HG03097 (cell line): ENCODE measurements around the gene ADORA1.

ENCODE experiments used
- ATAC-seq: cut with Tn5 transposase; IDR thresholded peaks from one replicate; pipeline ENCODE4 v1.9.1; 2021; ENCODE audit not compliant: unreplicated experiment, low FRiP score

The ADORA1 gene

DNA sequence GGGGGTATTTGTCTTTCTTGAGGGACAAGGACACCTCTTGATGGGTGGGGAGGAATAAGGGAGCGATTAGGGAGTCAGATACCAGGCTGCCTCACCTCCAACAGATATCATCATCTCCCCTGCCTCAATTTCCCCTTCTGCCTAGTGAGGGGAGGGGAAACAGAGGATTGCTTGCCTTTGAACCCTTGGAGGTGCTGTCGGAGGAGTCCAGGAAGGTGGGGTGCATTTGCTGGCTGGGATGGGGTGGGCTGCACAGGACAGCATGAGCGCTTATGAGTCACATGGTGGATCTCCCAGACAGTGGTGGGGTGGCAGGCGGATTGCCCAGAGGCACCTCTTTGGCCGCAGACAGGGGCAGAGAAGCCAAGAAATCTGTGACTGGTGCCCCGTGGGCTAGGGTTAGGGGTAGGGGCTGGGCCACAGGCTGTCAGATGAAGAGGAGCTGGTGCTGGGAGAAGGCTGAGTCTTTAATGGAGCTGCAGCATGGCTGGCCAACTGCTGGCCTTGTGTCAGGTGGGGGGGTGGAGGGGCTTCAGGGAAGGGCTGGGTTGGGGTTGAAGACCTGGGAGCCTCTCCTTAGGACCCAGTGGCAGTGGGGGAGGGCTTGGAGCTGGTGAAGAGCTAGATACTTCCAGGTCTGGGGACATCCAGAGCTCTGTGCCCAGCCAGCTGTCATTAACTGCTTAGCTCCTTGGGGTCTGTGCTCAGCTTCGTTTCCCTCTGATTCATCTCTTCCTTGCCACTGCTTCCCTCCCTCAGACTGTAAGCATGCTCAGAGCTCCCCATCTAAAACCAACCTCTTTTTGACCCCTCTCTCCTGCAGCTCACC, 7.0 kb upstream of the ADORA1 start:
- ATAC-seq: no peak

DNA sequence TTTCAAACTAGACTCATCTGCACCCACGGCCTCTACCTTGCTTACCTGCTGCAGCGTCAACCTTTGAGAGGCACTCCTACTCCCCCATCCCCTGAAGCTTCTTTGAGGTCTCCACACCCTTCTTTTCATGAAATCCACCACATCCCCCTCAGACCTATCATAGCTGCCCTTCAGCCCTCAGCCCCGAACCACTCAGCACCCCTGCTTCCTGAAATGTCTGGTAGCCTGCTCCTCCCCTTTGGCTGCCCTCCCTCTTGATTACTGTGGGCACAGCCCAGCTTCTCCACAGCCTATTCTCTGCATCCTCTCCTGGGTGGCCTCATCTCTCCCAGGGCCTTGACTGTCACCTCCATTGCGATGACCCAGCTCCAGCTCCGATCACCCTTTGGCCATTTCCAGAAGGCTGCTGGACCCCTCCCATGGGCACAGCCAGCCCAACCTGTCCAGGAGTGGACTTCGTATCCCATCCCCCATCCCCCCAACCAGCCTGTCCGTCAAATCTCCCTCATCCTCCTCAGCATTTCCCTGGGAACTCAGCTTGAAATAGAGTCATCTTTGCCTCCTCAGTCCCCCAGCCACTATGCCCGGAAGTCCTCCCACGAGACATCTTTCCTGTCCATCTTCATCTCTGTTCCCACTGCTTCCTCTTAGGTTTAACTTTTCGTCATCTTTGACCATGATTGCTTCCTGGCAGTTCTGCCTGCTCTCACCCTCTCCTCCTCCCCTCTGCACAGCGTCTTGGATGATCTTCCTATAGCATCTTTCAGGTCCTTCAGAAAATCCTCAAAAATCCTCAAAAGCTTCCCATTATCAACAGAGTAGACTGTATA, 6.1 kb upstream of the ADORA1 start:
- no peak for ATAC-seq

DNA sequence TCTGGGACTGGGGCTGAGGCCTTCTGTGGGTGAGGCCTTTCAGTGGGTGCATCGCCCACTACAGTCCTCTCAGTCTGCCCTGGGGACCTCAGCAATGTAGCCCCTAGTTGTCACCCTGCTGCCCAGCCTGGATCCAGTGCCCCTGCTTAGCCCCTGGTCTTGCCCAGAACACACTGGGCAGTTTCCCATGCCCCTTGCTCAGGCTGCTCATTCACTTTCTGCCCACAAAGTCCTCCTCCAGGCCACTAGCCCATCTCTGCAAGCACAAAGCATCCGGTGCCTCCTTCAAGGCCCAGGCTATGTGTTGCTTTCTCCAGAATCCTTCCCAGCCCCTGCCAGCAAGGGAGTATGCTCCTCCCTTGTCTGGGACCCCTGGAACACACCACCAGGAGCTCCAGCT, 5.4 kb upstream of the ADORA1 start:
- no peak for ATAC-seq

DNA sequence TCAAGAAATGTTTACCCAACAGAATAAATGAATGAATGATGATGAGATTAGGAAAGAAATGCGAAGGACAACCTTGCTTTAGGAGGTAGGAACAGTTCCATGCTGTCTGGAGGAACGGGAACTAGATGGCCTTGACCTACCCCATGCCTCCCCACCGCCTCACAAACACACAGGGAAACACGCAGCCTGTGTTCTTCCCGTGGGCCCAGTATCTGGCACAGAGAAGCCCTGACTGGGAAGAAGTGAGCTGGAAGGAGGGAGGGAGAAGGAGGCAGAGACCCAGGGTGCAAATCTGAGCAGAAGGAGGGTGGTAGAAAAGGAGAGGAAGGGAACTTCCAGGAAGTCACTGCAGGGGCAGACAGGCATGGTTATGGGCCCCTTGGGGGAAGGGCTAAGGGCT, 3.5 kb upstream of the ADORA1 start:
- ATAC-seq: no peak

DNA sequence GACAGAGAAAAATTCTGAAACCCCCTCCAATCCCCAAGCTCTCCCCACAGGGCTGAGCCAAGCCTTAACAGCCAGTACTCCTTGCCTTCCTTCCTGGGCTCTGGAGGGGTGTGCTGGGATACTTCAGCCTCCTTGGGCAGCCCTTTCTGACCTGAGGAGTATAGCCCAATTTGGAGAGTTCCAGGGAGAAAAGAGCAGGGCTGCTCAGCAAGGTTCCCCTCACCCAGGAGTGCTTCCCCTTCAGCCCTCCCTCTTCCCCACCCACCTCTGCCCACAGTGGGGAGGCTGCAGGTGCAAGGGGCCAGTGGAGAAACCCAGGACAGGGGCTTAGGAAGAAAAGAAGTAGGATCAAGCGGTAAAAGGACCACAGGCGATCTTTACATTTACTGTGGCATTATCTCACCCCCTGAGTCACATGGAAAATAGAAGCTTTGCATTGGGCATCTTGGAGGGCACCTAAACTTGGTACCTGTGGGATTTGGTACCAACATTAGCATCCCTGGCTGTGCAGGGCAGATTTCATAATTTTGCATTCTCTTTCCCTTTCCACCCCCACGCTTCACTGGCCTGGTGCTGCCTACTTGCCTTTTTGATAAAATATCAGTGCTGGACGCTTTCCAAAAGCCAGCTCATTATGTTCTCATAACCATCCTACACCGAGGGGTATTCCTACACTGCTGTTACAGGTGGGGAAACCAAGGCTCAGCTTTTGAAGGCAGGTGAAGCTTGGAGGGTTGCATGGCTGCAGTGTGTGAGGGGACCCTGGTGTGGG, 2.8 kb upstream of the ADORA1 start:
- no peak for ATAC-seq

DNA sequence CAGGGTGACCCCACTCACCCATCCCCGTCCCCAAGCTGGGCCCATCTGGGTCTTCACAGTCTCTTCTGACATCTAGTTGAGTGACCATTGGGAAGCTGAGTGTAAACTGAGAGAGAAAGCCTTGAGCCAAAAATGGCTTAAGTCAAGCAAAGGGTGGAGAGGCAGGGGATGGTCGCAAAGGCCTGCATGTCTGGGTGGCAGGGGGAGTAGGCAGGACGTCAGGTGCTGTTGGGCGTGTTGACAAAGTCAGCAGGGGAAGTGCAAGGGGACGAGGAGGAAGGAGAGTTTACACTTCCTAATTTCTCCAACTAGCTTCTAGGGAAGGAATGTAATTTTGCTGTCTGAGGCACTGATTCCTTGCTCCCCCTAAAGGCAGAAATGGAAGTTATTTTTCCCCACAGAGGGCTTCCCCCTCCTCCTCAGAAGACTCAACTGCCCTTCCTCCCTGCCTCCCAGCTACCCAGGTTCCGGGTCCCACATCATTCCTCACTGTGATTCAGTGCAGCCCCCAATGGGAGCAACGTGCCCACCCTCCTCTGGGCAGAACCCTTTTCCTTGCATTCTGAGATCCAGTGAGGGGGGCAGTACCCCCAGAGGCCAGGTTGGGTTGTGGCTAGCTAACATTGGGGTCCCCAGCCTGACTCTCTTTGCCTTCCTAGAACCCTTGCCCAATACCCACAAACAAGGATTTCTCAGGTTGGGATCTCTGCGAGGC, 1.2 kb upstream of the ADORA1 start:
- no peak for ATAC-seq

DNA sequence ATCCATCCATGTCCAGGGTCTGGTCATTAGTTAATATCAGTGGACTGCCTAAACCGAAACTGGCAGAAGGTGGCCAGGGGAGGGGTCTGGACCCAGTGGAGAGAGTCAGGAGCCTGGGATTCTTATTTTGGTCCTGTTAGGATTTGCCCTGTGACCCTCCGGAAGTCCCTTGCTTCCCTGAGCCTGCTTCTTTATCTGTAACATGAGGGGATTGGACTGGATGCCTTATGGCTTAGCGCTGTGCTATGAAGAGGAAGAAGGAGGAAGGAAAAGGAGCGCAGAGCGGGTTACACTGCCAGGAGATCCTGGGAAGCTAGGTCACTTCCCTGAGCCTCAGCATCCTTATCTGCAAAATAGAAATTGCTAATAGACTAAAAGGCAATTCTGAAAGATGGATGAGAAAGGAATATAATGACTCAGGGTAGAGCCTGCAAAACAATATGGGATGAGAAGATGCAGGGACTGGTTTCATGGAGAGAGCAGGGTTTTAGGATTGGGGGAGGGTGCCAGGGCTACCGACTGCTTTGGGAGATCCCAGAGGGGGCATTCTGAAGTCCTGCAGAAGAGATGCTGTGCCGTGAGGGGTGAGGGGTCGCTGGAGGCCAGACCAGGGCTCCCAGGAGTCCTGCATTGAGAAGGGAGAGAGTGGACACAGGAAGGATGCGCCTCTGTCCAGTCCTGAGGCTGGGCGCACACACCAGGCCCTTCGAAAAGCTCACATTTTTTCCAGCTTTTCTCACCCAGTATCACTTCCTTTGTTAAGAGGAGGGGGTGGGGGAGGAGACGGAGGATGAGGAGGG, 460 bp upstream of the ADORA1 start:
- no peak for ATAC-seq

DNA sequence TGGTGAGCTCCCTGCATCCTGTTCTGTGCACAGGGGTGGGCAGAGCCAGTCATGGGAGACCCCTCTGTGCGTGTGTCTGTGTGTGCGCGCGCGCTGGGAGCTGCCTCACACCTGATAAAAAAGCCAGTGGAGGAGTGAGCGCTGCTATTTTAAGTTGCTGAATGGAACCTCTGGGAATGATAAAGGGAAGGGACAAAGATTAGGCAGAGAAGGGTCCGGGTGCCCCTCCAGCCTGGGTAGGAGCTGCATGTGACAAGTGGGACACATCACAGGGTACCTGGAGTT, 847 bp downstream of the ADORA1 start:
- ATAC-seq: no peak

DNA sequence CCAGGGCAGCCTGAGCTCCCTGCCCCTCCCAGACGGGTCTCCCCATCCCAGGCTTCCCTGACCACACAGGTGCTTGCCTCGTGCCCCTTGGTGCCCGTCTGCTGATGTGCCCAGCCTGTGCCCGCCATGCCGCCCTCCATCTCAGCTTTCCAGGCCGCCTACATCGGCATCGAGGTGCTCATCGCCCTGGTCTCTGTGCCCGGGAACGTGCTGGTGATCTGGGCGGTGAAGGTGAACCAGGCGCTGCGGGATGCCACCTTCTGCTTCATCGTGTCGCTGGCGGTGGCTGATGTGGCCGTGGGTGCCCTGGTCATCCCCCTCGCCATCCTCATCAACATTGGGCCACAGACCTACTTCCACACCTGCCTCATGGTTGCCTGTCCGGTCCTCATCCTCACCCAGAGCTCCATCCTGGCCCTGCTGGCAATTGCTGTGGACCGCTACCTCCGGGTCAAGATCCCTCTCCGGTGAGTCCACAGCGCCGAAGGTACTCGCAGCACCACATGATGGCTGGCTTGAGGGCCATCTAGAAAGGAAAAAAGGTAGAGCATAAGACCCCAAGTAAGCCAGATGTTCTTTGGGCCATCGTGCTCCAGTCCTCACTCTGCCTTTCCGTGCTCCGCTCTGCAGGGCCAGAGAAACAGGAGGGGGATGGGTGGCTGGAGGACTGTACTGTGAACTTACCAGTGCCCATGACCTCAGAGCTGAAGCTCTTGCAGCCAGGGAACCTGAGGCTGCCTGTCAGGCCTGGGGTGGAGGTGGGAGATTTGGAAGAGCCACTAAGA, 1.4 kb downstream of the ADORA1 start:
- no peak for ATAC-seq

DNA sequence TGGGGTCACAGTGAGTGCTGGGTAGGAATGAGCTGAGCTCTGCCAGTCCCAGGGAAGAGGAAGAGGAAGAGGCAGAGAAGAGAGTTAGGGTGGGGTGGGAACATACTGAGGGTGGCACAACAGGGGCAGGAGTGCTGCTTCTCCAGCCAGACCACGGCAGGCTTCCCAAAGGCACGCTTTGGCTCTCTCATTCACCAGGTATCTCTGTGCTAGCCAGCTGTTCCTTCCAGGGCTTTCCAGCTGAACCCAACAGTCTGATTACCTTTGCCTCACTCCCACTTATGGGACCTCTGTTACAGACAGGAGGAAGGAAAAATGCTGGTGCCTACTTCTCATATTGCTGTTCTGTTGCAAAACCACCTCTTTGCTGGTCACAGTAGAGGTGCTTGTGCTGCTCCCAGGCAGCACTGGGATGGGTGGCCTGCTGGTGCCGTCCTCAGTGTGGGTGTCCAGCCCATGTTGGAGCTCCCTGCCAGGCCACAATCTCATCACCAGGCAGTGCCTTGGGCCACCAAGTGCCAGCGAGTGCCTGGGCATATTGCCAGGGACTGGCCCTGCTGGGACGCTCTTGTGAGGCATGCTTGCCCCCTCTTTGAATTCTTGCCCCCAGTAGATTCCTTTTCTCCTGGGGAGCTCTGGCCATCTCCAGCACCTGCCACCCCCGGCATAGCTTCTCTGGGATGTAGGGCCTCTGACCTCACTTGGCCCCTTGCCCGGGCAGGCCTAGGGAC, 2.1 kb downstream of the ADORA1 start:
- ATAC-seq: no peak

DNA sequence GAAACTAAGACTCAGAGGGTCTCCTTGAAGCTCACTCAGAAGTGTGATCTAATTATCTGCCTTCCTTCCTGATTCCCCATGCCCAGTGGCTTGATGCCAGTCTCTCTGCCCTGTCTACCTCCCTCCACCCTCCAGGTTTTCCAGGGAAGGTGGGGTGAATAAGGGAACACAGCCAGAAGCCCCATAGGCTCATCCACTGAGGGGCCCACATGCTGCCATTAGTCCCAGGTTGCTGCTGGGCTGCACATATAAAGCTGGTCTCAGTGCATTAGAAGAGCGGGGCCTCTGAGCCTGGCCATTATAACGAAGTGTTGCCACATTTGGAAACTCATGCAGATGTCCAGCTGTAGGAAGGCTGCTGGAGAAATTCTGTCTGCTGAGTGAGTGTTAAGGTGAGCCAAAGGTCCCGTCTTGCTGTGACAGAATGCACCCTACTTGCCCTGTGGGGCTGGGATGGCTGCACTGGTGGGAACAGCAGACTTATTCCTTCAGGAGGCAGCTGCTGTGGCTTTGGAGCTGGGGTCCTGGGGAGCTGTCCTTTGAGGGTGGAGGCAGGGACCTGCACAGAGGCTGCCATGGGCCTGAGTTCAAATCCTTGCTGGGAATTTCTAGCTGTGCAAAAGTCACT, 2.9 kb downstream of the ADORA1 start:
- ATAC-seq: no peak

DNA sequence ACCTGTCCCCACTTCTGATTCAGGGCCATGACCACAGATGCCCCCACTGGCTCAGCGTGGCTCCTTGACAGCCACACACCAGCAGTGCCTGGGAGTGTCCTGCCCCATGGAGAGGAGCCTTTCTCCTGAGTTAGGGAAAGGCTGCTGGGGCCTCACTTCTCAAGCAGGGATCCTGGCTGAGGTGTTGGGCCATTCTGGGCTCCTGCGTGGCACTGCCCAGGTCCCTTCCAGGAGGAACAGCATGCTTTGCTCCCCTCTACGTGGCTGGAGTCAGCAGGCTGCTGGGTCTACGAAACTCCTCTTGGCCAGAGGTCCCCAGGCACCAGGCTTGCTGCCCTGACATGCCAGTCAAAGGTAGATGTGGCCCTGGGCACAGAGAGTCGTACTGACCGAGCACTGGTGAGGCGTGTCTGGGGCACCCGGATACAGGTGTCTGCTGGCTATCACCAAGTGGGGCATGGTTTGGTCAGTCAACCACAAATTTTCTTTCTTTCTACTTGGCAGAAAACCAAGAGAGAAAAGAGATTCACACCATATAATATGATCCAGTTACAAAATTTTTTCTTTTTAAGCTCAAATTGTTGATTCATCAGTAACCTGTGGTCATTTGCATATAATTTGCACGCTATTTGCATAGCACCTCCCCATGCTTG, 4.1 kb downstream of the ADORA1 start:
- no peak for ATAC-seq

DNA sequence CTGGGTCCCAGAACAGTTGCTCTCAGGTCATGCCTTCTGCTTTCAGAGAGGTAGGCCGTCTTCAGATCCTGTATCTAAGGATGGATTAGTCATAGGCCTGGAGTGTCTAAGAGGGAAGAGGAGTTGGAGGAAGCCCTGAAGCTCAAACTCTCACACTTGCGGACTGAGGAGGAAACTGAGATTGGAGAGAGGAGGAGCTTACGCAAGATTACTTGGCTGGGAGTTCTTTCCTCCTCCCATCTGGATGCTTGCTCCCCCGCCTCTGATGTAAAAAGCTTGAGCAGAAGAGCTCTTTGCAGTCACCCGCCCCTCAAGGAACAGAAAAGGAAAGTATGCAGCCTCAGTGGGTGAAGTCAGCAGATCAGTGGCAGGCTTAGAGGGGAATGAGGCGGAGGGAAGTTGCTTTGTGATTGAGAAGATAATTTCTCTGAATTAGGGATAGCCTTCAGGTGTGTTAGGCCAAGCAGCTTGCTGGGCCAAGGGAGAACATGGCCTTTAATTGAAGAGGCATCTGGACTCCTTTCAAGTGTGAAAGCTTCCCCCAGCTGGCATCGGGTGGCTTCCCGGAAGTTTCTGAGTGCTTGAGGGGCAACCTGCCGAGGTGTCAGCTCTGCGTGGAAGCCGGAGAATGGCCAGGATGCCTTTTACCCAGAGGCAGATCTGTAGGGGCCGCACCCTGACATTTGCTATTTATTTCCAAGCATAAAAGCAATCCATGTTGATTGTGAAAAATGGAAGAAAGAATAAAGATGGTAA, 6.6 kb downstream of the ADORA1 start:
- ATAC-seq: no peak

DNA sequence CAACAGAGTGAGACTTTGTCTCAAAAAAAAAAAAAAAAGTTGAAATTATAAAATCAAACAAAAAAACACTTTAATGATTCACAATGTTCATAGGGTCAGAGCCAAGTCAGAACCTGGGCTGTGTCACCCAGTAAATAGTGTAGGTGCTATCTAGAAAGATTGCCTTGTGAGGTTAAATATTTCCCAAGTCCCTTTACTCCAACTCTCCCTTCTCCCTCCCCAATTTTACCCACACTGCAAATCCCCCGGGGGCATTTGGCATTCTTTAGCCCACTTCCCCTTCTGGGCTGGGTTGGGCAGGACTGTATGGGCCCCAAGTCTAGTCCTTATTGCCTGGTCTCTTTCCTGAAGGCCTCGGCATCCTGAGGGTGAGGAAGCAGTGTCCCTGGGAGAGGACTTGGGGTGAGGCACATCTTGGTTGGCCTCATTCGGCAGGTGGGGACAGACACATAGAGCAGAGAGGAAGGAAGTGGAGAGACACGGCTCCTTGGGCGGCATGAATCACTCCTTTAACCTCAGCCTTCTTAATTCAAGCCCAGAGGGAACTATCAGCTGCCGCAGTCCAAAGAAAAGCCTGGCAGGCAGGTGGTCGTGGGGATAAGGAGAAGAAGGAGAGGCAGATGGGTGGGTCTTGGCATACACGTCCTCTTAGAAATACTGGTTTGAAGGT, 8.2 kb downstream of the ADORA1 start:
- ATAC-seq: no peak

DNA sequence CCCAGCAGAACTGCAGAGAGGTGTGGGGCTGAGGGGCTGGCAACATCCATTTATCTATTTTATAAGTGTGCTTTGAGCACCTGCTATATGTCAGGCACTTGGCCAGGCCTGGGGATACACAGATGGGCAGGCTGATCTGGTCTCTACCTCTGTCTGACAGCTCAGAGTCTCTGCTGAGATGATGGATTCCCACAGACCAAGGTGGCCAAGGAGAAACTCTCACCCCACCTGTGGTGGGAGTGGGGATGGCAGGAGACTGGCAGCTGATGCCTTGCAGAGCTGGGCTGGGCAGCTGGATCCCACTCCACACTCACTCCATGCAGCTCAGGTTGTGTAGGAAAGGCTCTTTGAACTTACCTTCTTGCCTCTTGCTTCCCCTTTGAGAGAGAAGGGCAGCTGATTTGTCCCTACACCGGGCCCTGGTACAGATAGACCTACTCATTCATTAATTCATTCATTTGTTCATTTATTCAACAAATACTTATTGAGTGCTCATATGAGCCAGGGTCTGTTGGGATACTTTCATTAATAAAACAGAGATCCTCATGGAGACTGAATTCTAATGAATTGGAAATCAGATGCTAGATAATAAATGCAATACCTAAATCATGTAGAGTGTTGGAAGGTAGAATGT, 9.0 kb downstream of the ADORA1 start:
- ATAC-seq: no peak

DNA sequence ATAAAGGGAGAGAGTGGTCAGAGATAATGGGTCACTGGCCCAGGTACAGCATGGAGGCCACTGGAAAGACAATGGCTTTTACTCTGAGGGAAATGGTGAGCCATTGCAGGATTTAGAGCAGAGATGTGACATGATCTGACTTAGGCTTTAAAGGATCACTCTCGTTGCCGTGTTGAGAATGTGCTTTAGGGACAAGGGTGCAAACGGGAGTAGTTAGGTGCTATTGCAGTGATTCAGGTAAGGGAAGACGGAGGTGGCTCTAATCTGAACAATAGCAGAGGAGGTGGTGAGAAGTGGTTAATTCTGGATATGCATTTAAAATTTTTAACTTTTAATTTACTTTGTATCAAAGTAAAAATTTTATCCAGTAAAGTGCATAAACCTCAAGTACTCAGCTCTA, 9.8 kb downstream of the ADORA1 start:
- no peak for ATAC-seq
